ENCODE measurements around the gene OCEL1. TPM values are rescaled to one million over a fixed set of nuclear protein-coding genes. Genes with fewer than 3 reads are reported as not detected.

OCEL1 gene
- total and polyA plus RNA-seq, 10 of the 15 experiments (the other 5 are each of a cell fraction or from before 2014, with no cell fraction given) = 2.8 to 18.2 (median 7.4) TPM

DNA sequence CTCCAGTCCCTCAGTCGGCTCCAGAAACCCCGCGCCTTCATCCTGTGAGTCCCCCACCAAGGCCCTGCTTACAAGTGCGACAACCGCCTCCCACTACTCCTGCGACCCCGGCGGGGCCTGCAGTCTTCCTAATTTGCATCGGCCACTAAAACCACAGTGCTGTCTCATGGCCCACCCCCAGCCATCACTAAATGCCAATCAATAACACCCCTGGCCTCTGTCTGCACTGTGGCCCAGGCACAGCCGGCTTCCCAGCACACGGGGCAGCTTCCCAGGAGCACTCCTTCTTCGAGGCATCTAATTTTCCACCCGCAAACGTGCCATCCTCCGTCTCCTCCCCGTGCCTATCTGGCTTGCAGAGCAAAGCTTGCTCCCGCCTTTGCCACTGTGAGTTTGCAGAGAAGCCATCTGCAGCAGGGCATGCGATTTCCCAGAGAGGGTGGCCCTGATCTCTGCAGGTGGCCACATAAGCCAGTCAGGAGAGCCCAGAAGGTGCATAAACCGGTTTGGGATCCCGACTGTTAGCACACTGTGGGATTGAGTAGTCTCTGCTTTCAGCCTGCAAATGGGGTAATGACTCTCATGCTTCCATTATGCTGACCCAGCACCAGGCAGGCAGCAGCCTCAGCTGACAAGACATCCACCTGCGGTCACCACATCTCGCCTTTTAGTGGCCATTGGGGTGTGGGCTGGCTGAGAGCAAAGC is 44.9 kb upstream of the OCEL1 start:
- ChIA-PET RAD21 (ENCODE audit: unreplicated experiment) (no interaction called here), SMC1A (ENCODE audit: uncharacterized antibody, unreplicated experiment) (no interaction called here), CTCF (no interaction called here), POLR2A (no interaction called here)
- FAIRE-seq (no peak), ATAC-seq (no peak), DNase-seq (ENCODE audit: low read depth, low spot score) (no peak)
- Histone ChIP-seq H3K4me2 (ENCODE audit: control insufficient read depth, insufficient read depth) (no peak overlapping the region), H3K27ac (ENCODE audit: control insufficient read depth, insufficient read depth) (no peak overlapping the region), H4K20me1 (ENCODE audit: control insufficient read depth, insufficient read depth) (no peaks in the 10 kb centered on the region), H3K36me3 (ENCODE audit: control insufficient read depth in 2 of 2, insufficient read depth in 2 of 2, low read length in 1 of 2) (peaks cover 30 to 34% of the 10 kb centered on the region in 2 experiments), H2AFZ (ENCODE audit: control insufficient read depth, low read depth, low read length) (no peak overlapping the region), H3K4me3 (no peak overlapping the region), H3K4me1 (ENCODE audit: control insufficient read depth, insufficient read depth, low read length) (peaks cover 24% of the 10 kb centered on the region), H3K27me3 (replicated peaks in 1 of 2; ENCODE audit: control insufficient read depth in 2 of 2, insufficient read depth in 2 of 2, low read length in 1 of 2) (no peaks in the 10 kb centered on the region), H3K9ac (ENCODE audit: control insufficient read depth, insufficient read depth, low read length) (no peak overlapping the region), H3K9me3 (replicated peaks; ENCODE audit: control insufficient read depth, insufficient read depth, low read length) (no peaks in the 10 kb centered on the region), H3K79me2 (ENCODE audit: control insufficient read depth, insufficient read depth, low read length) (no peaks in the 10 kb centered on the region)
- WGBS (ENCODE audit: insufficient coverage, insufficient replicate concordance, low lambda C conversion rate, missing lambda C conversion rate) = 57% methylated on average over 22 of the region's 22 CpGs
- in situ Hi-C loops (cut with MboI) = no loop called here
- TF ChIP-seq NR2C1 (IDR thresholded peaks at IDR 0.05) = no peak
- no peak for TF ChIP-seq EP300 (IDR thresholded peaks at IDR 0.05; ENCODE audit: borderline replicate concordance in 1 of 2, control insufficient read depth in 1 of 2, low read depth in 2 of 2, low read length in 2 of 2)
- TF ChIP-seq, protein P1, sequence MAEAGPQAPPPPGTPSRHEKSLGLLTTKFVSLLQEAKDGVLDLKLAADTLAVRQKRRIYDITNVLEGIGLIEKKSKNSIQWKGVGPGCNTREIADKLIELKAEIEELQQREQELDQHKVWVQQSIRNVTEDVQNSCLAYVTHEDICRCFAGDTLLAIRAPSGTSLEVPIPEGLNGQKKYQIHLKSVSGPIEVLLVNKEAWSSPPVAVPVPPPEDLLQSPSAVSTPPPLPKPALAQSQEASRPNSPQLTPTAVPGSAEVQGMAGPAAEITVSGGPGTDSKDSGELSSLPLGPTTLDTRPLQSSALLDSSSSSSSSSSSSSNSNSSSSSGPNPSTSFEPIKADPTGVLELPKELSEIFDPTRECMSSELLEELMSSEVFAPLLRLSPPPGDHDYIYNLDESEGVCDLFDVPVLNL (IDR thresholded peaks at IDR 0.05; ENCODE audit: low read depth, low read length) = no peak
- TF ChIP-seq STAT1 (conservative IDR thresholded peaks at IDR 0.05) = no peak
- no peak for TF ChIP-seq ZNF217 (IDR thresholded peaks at IDR 0.05)
- TF ChIP-seq, protein P2, sequence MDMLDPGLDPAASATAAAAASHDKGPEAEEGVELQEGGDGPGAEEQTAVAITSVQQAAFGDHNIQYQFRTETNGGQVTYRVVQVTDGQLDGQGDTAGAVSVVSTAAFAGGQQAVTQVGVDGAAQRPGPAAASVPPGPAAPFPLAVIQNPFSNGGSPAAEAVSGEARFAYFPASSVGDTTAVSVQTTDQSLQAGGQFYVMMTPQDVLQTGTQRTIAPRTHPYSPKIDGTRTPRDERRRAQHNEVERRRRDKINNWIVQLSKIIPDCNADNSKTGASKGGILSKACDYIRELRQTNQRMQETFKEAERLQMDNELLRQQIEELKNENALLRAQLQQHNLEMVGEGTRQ (IDR thresholded peaks at IDR 0.05; ENCODE audit: borderline replicate concordance, low read depth, low read length) = no peak
- intact Hi-C loops (cut with micrococcal nuclease; ENCODE audit: unreplicated experiment) = loop anchor here (10.0 kb wide), 1 partner anchor 116 kb away; no protein-coding TSS in a partner anchor
- BruUV-seq (replicated peaks) = no TSS peak
